GM08714 (cell line): ENCODE results near the gene CEP72.

ENCODE experiments used
- H3K4me3 ChIP-seq: fragments of 200-500 bp; sonication (Bioruptor generic); 2 replicates; pipeline ENCODE4 v1.5.1; 2014; ENCODE audit warnings: mild to moderate bottlenecking, low read length, inconsistent platforms
- ZNF274 ChIP-seq: IDR thresholded peaks from 2 replicates; pipeline ENCODE4 v1.6.1; 2012; ENCODE audit warnings: mild to moderate bottlenecking, low read depth, low read length

The CEP72 gene

GRCh38 chr5:665541-665955, 53.4 kb downstream of the CEP72 start:
- H3K4me3 ChIP-seq: no peak overlapping the region
- TF ChIP-seq ZNF274: no peak

GRCh38 chr5:665956-666711, 54.0 kb downstream of the CEP72 start:
- no peak for TF ChIP-seq ZNF274
- H3K4me3 ChIP-seq: no peak overlapping the region

GRCh38 chr5:666816-667498, 54.8 kb downstream of the CEP72 start:
- TF ChIP-seq ZNF274: no peak
- no peak overlapping the region for H3K4me3 ChIP-seq

DNA sequence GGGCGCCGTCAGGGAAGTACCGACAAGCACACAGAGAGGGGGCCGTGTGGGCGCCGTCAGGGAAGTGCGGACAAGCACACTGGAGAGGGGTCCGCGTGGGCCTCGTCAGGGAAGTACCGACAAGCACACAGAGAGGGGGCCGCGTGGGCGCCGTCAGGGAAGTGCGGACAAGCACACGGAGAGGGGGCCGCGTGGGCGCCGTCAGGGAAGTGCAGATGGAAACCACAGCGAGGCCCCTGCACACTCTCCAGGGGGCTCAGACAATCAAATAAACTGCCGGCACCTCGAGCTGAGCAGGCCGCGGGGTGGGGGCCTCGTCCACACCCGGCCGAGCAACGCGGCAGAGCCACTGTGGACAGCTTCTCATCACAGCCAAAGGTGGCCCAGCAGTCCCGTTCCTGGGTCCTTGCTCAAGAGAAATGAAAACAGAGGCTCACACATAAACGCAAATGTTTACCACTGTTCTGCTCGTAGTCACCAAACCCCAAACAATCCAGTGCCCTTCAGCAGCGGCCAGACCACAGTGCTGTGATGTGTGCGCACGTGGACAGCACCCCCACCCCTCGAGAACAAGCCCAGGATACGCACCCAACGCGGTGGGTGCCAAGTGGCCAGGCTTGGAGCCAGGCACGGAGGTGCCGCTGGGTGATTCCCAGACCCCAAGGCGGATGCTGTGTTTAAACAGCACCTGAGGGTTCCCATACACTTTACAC, 56.3 kb downstream of the CEP72 start:
- no peak overlapping the region for H3K4me3 ChIP-seq
- no peak for TF ChIP-seq ZNF274

GRCh38 chr5:669111-669841, 57.1 kb downstream of the CEP72 start:
- no peak overlapping the region for H3K4me3 ChIP-seq
- TF ChIP-seq ZNF274: no peak

GRCh38 chr5:669842-670395, 57.8 kb downstream of the CEP72 start:
- TF ChIP-seq ZNF274: no peak
- H3K4me3 ChIP-seq: no peak overlapping the region

DNA sequence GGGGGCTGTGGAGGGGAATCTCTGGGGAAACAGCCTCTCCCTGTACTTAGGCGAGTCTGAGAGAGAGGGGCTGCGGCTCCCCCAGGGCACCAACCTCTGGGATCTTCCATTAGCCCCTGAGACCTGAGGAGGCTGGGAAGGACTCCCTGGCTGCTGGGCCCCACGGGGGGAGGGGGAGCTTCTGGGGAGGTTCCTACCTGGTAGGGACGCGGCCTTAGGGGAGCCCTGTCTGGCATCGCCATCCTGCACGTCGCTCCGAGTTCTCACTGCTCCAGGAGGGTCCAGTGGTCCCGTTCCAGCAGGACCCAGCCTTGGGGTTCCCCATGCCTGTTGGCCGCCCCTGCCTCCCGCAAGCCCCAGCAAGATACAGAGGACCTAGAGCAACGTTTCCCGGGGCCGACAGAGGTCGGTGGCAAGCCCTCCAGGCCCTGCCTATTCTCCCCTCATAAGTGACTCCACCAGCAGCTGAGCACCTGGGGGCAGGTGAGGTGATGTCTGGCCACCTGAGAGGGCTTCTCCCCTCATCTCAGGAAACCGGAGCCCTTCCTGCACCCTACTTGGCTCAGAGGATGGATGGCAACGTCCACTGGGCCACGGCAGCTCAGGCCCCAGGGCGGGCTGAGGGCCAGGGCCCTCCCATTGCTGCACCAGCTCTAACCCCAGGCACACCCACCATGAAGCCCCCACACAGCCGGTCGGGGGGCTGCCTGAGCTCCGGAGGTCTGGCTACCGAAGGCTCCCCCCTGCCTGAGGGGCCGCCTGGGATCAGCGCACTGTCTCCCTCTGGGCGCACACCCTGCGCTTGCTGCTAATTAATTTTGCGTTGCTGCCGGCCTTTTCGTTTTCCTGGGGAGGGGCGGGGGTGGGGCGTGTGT, 58.5 kb downstream of the CEP72 start:
- H3K4me3 ChIP-seq: no peak overlapping the region
- TF ChIP-seq ZNF274: no peak

GRCh38 chr5:671459-672328, 59.6 kb downstream of the CEP72 start:
- TF ChIP-seq ZNF274: no peak
- H3K4me3 ChIP-seq: no peak overlapping the region

DNA sequence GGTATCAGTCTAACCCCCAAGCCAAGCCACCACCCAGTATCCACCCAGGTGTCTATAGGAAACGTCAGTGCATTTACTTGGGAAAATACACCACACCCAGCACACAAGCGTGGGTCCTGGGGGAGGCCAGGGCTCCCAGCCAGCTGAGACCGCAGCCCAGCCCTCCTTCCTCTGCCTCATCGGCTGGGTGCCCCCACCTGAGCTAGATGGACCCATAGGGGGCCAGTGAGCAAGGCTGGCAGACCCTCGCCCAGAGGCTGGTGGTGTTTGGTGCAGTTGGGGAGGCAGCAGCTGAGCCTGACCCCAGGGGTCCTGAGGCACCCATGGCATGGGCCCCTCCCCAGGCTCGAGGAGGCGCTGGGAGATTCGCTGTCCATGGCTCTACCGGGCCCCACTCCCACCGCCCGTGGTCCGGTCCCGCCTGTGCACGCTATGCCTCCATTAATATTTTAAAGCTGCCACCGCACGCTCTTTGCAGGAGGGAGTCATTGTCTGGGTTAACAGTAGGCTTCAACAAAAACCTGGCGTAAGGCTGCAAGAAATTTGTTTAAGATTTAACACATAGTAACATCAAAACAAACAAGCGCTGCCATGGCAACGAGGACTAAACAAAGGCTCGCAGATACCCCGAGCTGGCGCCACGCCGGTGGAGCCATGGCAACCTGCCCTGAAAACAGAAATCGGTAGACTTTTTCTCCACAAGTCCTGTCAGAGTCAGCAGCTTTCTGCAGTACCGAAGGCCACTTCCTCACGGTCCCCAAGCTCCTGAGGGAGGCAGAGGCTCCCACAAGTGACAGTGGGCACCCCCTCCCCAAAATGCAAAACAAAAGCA, 60.4 kb downstream of the CEP72 start:
- no peak overlapping the region for H3K4me3 ChIP-seq
- TF ChIP-seq ZNF274: no peak

- no peak for TF ChIP-seq ZNF274
- no peak overlapping the region for H3K4me3 ChIP-seq
Observed at GRCh38 chr5:673161-673830, 61.2 kb downstream of the CEP72 start.
